Colonic mucosa (tissue), 4 donors: Measurements from ENCODE around the gene LARGE1. TPM values are rescaled to one million over a fixed set of nuclear protein-coding genes. Genes with fewer than 3 reads are reported as not detected.

Experiments used
- DNase-seq: peaks from one replicate; pipeline ENCODE4 v3.0.0-alpha.2; 2020
- H3K27ac ChIP-seq: fragments of 200-600 bp; one replicate; pipeline ENCODE4 v1.8.0; 2021
- H3K27me3 ChIP-seq: fragments of 200-600 bp; one replicate; pipeline ENCODE4 v1.8.0; 2021
- H3K36me3 ChIP-seq: fragments of 200-600 bp; one replicate; pipeline ENCODE4 v1.8.0; 2021
- H3K4me1 ChIP-seq: fragments of 200-600 bp; one replicate; pipeline ENCODE4 v1.8.0; 2021; ENCODE audit warnings: mild to moderate bottlenecking
- H3K4me3 ChIP-seq: fragments of 200-600 bp; one replicate; pipeline ENCODE4 v1.8.0; 2021
- H3K9ac ChIP-seq, 2 donors: one replicate each; pipeline ENCODE4 v1.7.0; 2013; ENCODE audit warnings: control low read depth in 2 of 2, low read depth in 2 of 2, low read length in 2 of 2
- H3K9me3 ChIP-seq: fragments of 200-600 bp; one replicate; pipeline ENCODE4 v1.8.0; 2021
- CTCF ChIP-seq: fragments of 200-600 bp; IDR thresholded peaks from one replicate; pipeline ENCODE4 v1.8.0; 2022; ENCODE audit warnings: antibody characterized with exemption, mild to moderate bottlenecking
- intact Hi-C: fragments of 100-400 bp; cut with DNase I; formaldehyde crosslinking; loops from one replicate; pipeline ENCODE4 v1.14.1; 2022
- total RNA-seq, 2 donors: library from RNA; stranded (reverse); fragmentation: NEBNext Ultra II Directional in 1 of 2; extraction: Animal tissue kit (Norgen Biotek cat#: 25700) in 1 of 2; gene quantifications; one replicate each; pipeline ENCODE4 v1.2.1, GENCODE V29; 2021
- donor health status: healthy.
- donor health status: DM: no; HTN: no; CAD: no.
- donor health status: DM: no; HTN: no; CAD: no.

The LARGE1 gene
- total RNA-seq, 2 donors from 2014 or later, result 45.2 to 46.5 TPM

- TF ChIP-seq CTCF, result no peak
- Histone ChIP-seq H3K27me3 (no peaks in the 10 kb centered on the region), H3K9me3 (no peaks in the 10 kb centered on the region), H3K36me3 (no peaks in the 10 kb centered on the region), H3K9ac (no peak overlapping the region), H3K4me1 (peaks cover 5% of the 10 kb centered on the region), H3K27ac (no peak overlapping the region), H3K4me3 (no peak overlapping the region)
- peak; percentile 41 for DNase-seq
- intact Hi-C loops, result no loop called here
These were observed 172.6 kb downstream of the LARGE1 start for GRCh38 chr22:33747576-33748180.

GRCh38 chr22:33747029-33747428 is 173.2 kb downstream of the LARGE1 start:
- H3K27me3 ChIP-seq, result no peaks in the 10 kb centered on the region
- DNase-seq, result peak; percentile 23
- H3K4me1 ChIP-seq, result peaks cover 5% of the 10 kb centered on the region
- H3K27ac ChIP-seq, result no peak overlapping the region
- intact Hi-C loops, result no loop called here
- no peak for TF ChIP-seq CTCF
- H3K36me3 ChIP-seq, result no peaks in the 10 kb centered on the region
- no peak overlapping the region for H3K9ac ChIP-seq
- H3K9me3 ChIP-seq, result no peaks in the 10 kb centered on the region
- no peak overlapping the region for H3K4me3 ChIP-seq

- no peak overlapping the region for H3K27ac ChIP-seq
- DNase-seq, result peak; percentile 30
- peaks cover 5% of the 10 kb centered on the region for H3K4me1 ChIP-seq
- no peaks in the 10 kb centered on the region for H3K27me3 ChIP-seq
- no peaks in the 10 kb centered on the region for H3K36me3 ChIP-seq
- no peak overlapping the region for H3K9ac ChIP-seq
- intact Hi-C loops, result no loop called here
- no peak for TF ChIP-seq CTCF
- no peak overlapping the region for H3K4me3 ChIP-seq
- no peaks in the 10 kb centered on the region for H3K9me3 ChIP-seq
These were observed 173.8 kb downstream of the LARGE1 start for GRCh38 chr22:33746501-33746928.

DNA sequence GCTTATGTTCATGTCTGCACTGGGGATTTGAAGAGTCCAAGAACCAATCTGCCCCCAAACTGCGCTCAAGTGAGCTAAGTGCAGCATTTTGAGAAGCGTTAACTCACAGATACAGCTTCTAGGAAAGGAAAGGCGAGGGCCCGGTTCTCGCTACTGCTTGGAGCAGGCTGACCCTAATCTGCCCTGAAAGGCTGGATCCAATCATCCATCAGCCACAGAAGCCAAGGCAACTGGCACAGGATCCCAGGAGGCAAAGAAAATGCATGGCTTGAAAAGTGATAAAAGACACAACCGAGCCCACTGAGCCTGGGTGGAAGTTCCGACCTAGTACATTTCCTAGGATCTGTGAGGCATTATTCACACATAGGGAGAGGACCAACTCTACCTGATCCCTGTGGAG is 174.8 kb downstream of the LARGE1 start:
- TF ChIP-seq CTCF, result no peak
- Histone ChIP-seq H3K27ac (no peak overlapping the region), H3K27me3 (no peaks in the 10 kb centered on the region), H3K4me1 (peaks cover 5% of the 10 kb centered on the region), H3K36me3 (no peaks in the 10 kb centered on the region), H3K4me3 (no peak overlapping the region), H3K9ac (no peak overlapping the region), H3K9me3 (no peaks in the 10 kb centered on the region)
- intact Hi-C loops, result no loop called here
- no peak for DNase-seq

GRCh38 chr22:33743756-33744155 is 176.5 kb downstream of the LARGE1 start:
- Histone ChIP-seq H3K4me3 (no peak overlapping the region), H3K27me3 (no peaks in the 10 kb centered on the region), H3K9me3 (no peaks in the 10 kb centered on the region), H3K36me3 (no peaks in the 10 kb centered on the region), H3K4me1 (peaks cover 5% of the 10 kb centered on the region), H3K27ac (no peak overlapping the region), H3K9ac (no peak overlapping the region)
- no peak for DNase-seq
- intact Hi-C loops, result no loop called here
- TF ChIP-seq CTCF, result no peak
